GM18517 (cell line): Measurements from ENCODE around the gene NDUFA11.
"Not testable (repeated sequence)": the region's sequence is repeated elsewhere in the genome, so short reads cannot be mapped to it uniquely, and the experiment has no call there.

Experiments
- ATAC-seq: cut with Tn5 transposase; IDR thresholded peaks from one replicate; pipeline ENCODE4 v1.9.1; 2021; ENCODE audit warnings: mild to moderate bottlenecking, moderate library complexity; ENCODE audit not compliant: unreplicated experiment

NDUFA11 gene

GRCh38 chr19:5891572-5891937 lies 12.0 kb downstream of the NDUFA11 start:
- no peak for ATAC-seq

GRCh38 chr19:5890099-5890498 lies 13.5 kb downstream of the NDUFA11 start:
- ATAC-seq, result no peak

- ATAC-seq, result no peak
These were observed 14.2 kb downstream of the NDUFA11 start for GRCh38 chr19:5889288-5889971.

DNA sequence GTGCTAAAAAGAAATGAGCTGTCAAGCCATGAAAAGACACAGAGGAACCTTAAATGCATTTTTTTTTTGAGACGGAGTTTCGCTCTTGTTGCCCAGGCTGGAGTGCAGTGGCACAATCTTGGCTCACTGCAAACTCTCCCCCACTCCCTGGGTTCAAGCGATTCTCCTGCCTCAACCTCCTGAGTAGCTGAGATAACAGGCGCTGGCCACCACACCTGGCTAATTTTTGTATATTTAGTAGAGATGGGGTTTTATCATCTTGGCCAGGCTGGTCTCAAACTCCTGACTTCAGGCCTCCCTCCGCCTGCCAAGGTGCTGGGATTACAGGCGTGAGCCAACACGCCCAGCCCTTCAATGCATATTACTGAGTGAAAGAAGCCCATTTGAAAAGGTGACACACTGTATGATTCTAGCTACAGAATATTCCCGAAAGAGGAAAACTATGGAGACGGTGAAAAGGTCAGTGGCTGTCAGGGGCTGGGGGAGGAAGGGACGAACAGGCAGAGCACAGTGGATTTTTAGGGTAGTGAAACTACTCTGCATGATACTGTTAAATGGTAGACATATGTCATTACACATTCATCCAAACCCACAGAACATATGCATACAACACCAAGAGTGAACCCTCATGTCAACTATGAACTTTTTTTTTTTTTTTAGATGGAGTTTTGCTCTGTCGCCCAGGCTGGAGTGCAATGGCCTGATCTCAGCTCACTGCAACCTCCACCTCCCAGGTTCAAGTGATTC lies 19.4 kb downstream of the NDUFA11 start:
- ATAC-seq, result not testable (repeated sequence)

DNA sequence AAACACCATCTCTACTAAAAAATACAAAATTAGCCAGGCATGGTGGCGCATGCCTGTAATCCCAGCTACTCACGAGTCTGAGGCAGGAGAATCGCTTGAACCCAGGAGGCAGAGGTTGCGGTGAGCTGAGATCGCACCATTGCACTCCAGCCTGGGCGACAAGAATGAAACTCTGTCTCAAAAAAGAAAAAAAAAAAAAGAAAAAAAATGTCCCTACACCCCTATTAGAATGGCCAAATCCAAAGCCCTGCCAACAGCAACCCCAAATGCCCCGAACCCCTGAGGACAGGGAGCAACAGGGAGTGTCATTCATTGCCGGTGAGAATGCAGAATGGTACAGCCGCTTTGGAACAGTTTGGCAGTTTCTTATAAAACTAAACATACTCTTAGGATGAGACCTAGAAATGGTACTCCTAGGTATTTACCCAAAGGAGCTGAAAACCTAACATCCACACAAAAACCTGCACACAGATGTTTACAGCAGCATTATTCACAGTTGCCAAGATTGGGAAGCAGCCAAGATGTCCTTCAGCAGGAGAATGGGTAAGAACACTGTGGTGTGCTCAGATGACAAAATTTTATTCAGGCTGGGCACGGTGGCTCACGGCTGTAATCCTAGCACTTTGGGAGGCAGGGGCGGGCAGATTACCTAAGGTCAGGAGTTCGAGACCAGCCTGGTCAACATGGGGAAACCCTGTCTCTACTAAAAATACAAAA lies 20.3 kb downstream of the NDUFA11 start:
- ATAC-seq, result not testable (repeated sequence)

DNA sequence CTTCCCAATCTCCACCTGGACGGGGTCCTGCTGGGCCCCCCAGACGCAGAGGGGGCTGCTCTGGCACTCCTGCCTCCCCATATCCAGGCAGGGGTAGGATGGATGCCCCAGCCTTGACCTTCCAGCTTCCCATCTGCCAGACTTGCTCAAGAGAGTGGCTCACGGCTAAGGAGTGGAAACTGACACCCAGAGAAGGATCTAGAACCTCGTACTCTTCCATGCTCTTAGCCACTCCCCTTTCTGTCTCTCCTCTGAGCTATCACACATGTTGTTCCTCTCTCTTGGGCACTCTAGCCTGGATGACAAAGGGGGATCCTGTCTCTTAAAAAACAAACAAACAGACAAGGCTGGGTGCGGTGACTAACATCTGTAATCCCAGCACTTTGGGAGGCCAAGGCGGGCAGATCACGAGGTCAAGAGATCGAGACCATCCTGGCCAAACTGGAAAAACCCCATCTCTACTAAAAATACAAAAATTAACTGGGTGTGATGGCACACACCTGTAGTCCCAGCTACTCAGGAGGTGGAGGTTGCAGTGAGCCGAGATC lies 21.1 kb downstream of the NDUFA11 start:
- ATAC-seq, result no peak

GRCh38 chr19:5881543-5882299 lies 21.9 kb downstream of the NDUFA11 start:
- ATAC-seq, result no peak

GRCh38 chr19:5880604-5881078 lies 22.9 kb downstream of the NDUFA11 start:
- ATAC-seq, result no peak

GRCh38 chr19:5880196-5880595 lies 23.4 kb downstream of the NDUFA11 start:
- no peak for ATAC-seq

GRCh38 chr19:5877882-5878281 lies 25.7 kb downstream of the NDUFA11 start:
- ATAC-seq, result no peak

- ATAC-seq, result no peak
These were observed 26.2 kb downstream of the NDUFA11 start for GRCh38 chr19:5877427-5877826.

- not testable (repeated sequence) for ATAC-seq
These were observed 29.1 kb downstream of the NDUFA11 start for GRCh38 chr19:5874496-5874895.

GRCh38 chr19:5873617-5874199 lies 29.9 kb downstream of the NDUFA11 start:
- no peak for ATAC-seq

- ATAC-seq, result no peak
These were observed 32.6 kb downstream of the NDUFA11 start for GRCh38 chr19:5870986-5871394.

DNA sequence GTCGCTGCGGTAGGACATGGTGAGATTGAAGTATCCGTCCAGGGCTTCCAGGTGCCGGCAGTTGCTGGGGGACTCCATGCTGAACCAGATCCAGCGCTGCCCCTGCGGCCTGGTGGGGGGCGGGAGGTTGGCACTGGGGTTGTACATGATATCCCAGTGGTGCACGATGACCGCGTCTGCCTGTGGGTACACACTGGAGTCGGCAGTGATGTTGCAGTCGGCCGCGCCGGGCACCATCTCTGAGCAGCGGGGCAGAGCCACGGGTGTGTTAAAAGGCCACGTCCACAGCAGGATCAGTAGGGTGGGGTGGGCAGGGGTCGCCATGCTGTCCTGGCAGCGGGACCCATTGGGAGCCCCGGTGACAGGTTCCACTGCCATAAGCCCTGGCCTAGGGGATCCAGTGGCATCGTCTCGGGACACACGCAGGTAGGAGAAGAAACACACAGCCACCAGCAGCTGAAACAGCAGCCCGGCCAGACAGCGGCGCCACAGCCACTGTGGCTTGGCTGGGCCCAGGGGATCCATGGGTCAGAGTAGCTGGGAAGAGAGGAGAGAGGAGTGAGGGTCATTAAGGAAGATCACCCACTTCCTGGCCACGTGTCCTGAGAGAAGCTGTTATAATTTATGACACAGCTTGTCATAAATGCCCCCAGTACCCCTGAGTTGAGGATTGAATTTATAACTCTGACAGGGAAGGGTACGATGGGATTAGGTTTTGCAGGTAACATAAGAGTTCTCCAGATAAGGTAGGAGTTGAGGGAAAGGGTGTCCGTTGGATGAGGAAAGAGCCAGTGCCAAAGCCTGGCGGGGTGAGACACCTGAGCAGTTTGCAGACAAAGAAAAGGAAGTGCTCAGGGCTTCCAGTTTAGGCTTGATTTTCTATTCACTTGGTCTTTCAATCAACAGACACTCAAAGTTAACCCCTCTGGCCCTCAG lies 36.1 kb downstream of the NDUFA11 start:
- no peak for ATAC-seq

DNA sequence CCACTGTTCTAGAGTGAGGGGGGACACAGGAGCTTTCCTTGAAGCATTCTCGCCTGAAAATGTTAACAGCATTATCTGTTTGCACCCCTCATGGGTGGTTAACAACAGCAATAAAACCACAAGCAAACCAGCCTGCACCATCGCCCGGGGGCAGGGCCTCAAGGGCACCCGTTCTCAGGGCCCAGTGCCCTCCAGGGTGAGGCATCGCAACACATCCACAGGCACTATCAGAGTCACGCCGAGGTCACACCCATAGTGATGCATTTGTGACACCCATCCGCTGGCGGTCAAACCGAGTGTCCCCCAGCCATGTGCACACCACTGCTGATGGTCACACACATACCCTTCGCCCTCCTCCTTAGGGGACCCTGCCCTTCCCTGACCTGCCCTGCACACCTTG lies 37.8 kb downstream of the NDUFA11 start:
- no peak for ATAC-seq

DNA sequence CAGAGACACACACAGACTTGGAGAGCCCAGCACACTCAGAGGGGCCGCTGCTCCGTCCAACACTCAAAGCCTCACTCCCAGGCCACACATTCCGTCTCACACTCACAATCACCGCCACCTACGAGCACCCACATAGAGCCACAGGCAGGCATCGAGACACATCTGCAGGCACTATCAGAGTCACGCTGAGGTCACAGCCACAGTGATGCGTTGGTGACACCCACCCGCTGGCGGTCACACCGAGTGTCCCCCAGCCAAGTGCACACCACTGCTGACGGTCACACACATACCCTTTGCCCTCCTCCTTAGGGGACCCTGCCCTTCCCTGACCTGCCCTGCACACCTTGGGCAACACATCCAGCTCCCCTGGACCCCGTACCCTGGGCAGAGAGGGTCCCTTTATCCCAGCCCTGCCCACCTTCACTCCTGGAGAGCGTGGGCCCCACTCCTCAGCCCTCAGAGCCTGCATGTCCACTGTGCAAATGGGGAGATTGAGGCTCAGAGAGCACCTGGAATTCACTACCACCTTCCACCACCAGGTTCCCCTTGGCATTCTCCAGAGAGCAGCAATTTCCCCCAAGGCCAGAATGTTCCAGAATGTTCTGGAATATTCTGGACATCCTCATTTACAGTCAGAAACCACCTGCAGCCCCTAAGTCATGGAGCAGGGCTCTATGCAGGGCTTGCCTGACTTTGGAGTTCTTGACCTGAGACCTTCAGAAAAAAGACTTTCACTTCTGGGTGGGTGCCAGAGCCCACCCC lies 38.7 kb downstream of the NDUFA11 start:
- ATAC-seq, result no peak

DNA sequence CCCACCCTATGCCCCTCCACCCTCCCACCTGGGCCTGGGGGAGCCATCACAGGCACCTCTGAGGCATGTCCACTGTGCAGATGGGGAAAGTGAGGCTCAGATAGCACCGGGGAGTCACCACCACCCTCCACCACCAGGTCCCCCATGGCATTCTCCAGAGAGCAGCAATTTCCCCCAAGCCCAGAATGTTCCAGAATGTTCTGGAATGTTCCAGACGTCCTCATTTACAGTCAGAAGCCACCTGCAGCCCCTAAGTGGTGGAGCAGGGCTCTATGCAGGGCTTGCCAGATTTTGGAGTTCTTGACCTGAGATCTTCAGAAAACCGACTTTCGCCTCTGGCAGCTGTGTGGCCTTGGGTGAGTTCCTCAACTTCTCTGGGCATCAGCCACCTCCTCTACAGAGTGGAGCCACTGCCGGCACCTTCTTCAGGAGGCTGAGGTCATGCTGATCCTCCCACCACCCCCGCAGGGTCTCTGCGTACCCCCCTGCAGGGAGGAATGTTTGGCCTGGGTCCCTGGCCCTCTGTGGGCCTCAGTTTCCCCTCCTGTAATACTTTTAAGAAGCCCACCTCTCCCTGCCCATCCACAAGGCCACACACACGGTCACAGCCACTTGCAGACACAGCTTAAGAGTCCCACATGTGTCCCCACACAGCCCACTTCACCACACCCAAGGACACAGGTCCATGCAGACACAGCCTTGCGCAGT lies 39.4 kb downstream of the NDUFA11 start:
- no peak for ATAC-seq
